Liver (tissue), 3 donors: ENCODE results near the gene ANGPT4.

Source experiments
- CTCF ChIP-seq: fragments of 150-350 bp; IDR thresholded peaks from 2 replicates; pipeline ENCODE4 v1.5.1; 2017; ENCODE audit warnings: improper control_type of control experiment, low read depth, low read length; ENCODE audit not compliant: missing input control
- JUND ChIP-seq, 2 donors: IDR thresholded peaks; 2 replicates each; pipeline ENCODE4 v1.6.1; 2016; ENCODE audit warnings: antibody characterized with exemption in 2 of 2
- RAD21 ChIP-seq, 2 donors: IDR thresholded peaks; 2 replicates each; pipeline ENCODE4 v1.6.1; 2016; ENCODE audit warnings: antibody characterized with exemption in 2 of 2, mild to moderate bottlenecking in 2 of 2
- RXRA ChIP-seq, 2 donors: IDR thresholded peaks; 2 replicates each; pipeline ENCODE4 v1.6.1; 2017 to 2018; ENCODE audit warnings: antibody characterized with exemption in 2 of 2, mild to moderate bottlenecking in 1 of 2
- TF ChIP-seq, protein P1 (sequence below): IDR thresholded peaks from 2 replicates; pipeline ENCODE4 v1.6.1; 2016; ENCODE audit warnings: antibody characterized with exemption, mild to moderate bottlenecking
- donor health status: healthy.
- donor health status: healthy.

DNA sequence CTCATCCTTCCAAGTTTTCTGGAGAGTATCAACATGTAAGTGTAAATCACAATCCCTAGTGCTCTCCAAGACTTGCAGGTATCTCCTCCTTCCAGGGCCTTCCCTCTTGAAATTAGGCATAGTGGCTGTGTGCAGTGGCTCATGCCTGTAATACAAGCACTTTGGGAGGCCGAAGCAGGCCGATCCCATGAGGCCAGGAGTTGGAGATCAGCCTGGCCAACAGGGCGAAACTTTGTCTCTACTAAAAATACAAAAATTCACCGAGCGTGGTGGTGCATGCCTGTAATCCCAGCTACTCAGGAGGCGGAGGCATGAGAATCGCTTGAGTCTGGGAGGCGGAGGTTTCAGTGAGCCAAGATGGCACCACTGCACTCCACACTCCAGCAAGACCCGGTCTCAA lies 9.4 kb upstream of the ANGPT4 start:
- no peak for TF ChIP-seq RXRA (IDR thresholded peaks at IDR 0.05)
- no peak for TF ChIP-seq CTCF
- TF ChIP-seq, protein P1, sequence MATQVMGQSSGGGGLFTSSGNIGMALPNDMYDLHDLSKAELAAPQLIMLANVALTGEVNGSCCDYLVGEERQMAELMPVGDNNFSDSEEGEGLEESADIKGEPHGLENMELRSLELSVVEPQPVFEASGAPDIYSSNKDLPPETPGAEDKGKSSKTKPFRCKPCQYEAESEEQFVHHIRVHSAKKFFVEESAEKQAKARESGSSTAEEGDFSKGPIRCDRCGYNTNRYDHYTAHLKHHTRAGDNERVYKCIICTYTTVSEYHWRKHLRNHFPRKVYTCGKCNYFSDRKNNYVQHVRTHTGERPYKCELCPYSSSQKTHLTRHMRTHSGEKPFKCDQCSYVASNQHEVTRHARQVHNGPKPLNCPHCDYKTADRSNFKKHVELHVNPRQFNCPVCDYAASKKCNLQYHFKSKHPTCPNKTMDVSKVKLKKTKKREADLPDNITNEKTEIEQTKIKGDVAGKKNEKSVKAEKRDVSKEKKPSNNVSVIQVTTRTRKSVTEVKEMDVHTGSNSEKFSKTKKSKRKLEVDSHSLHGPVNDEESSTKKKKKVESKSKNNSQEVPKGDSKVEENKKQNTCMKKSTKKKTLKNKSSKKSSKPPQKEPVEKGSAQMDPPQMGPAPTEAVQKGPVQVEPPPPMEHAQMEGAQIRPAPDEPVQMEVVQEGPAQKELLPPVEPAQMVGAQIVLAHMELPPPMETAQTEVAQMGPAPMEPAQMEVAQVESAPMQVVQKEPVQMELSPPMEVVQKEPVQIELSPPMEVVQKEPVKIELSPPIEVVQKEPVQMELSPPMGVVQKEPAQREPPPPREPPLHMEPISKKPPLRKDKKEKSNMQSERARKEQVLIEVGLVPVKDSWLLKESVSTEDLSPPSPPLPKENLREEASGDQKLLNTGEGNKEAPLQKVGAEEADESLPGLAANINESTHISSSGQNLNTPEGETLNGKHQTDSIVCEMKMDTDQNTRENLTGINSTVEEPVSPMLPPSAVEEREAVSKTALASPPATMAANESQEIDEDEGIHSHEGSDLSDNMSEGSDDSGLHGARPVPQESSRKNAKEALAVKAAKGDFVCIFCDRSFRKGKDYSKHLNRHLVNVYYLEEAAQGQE, result no peak
- TF ChIP-seq RAD21 (IDR thresholded peaks at IDR 0.05), result no peak
- TF ChIP-seq JUND (IDR thresholded peaks at IDR 0.05), result no peak
